CD4-positive, alpha-beta memory T cell (primary cell): ENCODE data around the gene VCX3B. TPM values are rescaled to one million over a fixed set of nuclear protein-coding genes. Genes with fewer than 3 reads are reported as not detected.
"Not testable (repeated sequence)": the region's sequence is repeated elsewhere in the genome, so short reads cannot be mapped to it uniquely, and the experiment has no call there.

Experiments
- CTCF ChIA-PET: fragments of 350-600 bp; sonication (Branson Sonifier 250); formaldehyde crosslinking; loops from one replicate; lab custom pipeline; 2021; ENCODE audit warnings: inconsistent platforms; ENCODE audit not compliant: partially characterized antibody; lab: Charles Lee
- POLR2A ChIA-PET: fragments of 350-600 bp; sonication (Branson Sonifier 250); formaldehyde crosslinking; loops from one replicate; lab custom pipeline; 2021; ENCODE audit not compliant: partially characterized antibody; lab: Charles Lee
- DNase-seq, 5 donors: peaks; one replicate each; pipeline versions ENCODE4 v3.0.0 to v3.0.0-alpha.2; 2020 to 2022; ENCODE audit warnings: mixed read lengths in 1 of 5
- H3K27ac ChIP-seq: one replicate; pipeline ENCODE4 v1.7.0; 2013; ENCODE audit warnings: low read depth, low read length
- H3K27me3 ChIP-seq: 2 replicates; pipeline ENCODE4 v1.7.0; 2013; ENCODE audit warnings: mild to moderate bottlenecking, low read length, moderate library complexity; ENCODE audit not compliant: insufficient read depth
- H3K36me3 ChIP-seq: 2 replicates; pipeline ENCODE4 v1.7.0; 2013; ENCODE audit warnings: mild to moderate bottlenecking, low read length, moderate library complexity; ENCODE audit not compliant: insufficient read depth
- H3K4me1 ChIP-seq: 2 replicates; pipeline ENCODE4 v1.7.0; 2013; ENCODE audit warnings: mild to moderate bottlenecking, low read length, moderate library complexity; ENCODE audit not compliant: insufficient read depth
- H3K4me3 ChIP-seq, 2 donors: one replicate each; pipeline ENCODE4 v1.7.0; 2013; ENCODE audit warnings: low read length in 2 of 2, mild to moderate bottlenecking in 1 of 2
- H3K9me3 ChIP-seq, 2 donors: one replicate each; pipeline ENCODE4 v1.7.0; 2013; ENCODE audit warnings: low read length in 2 of 2, control low read depth in 1 of 2; ENCODE audit not compliant: control insufficient read depth in 1 of 2
- H3K27ac Mint-ChIP-seq, 7 donors: one replicate each; pipeline ENCODE4 v1.8.0; 2020 to 2021; ENCODE audit warnings: mixed read lengths in 7 of 7, mild to moderate bottlenecking in 6 of 7, inconsistent platforms in 3 of 7, moderate library complexity in 3 of 7
- H3K27me3 Mint-ChIP-seq, 2 donors: one replicate each; pipeline ENCODE4 v1.8.0; 2020 to 2021; ENCODE audit warnings: mixed read lengths in 2 of 2
- H3K36me3 Mint-ChIP-seq, 2 donors: one replicate each; pipeline ENCODE4 v1.8.0; 2020 to 2021; ENCODE audit warnings: mixed read lengths in 2 of 2, inconsistent platforms in 1 of 2, mild to moderate bottlenecking in 1 of 2
- H3K4me1 Mint-ChIP-seq, 4 donors: one replicate each; pipeline ENCODE4 v1.8.0; 2020 to 2021; ENCODE audit warnings: mixed read lengths in 4 of 4, mild to moderate bottlenecking in 1 of 4
- H3K4me3 Mint-ChIP-seq, 8 donors: one replicate each; pipeline ENCODE4 v1.8.0; 2020 to 2021; ENCODE audit warnings: mixed read lengths in 8 of 8, mild to moderate bottlenecking in 7 of 8, moderate library complexity in 6 of 8, inconsistent platforms in 3 of 8
- H3K9me3 Mint-ChIP-seq, 8 donors: one replicate each; pipeline ENCODE4 v1.8.0; 2020 to 2021; ENCODE audit warnings: mixed read lengths in 8 of 8, mild to moderate bottlenecking in 5 of 8, inconsistent platforms in 3 of 8, moderate library complexity in 1 of 8
- intact Hi-C: fragments of 100-400 bp; cut with micrococcal nuclease; formaldehyde crosslinking; loops from one replicate; pipeline ENCODE4 v1.15.1; 2023
- polyA plus RNA-seq, 2 donors: library from polyadenylated mRNA; unstranded; fragments of 300-500 nt; fragmentation: Illumina TruSeq; gene quantifications; one replicate each; pipeline ENCODE4 v1.2.3, GENCODE V29; 2021
- total RNA-seq, 2 experiments: library from RNA; stranded (reverse); gene quantifications; one replicate each; pipeline ENCODE4 v1.2.3, GENCODE V29; 2021

Gene VCX3B
- total RNA-seq (not detected), polyA plus RNA-seq (not detected)

DNA sequence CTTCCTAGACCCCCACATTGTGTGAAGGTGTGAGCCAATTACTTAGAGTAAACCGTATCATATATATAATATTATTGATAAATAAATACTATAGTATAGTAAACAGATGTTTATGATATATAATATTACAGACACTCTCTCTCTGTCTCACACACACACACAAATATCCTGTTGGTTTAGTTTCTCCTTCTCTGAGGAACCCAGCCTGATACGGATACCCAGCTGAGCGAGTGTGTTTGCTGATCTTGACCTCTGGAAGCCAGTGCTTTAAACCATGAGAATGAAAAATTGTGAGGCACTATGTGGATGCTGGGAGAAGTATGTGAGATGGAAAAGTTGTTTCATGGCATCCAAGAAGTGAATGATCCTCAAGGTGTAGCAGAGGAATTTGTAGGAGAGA is at the start of gene VCX3B:
Gene VCX3B (plus strand): TSS at position 301 of the 400 bp plus-strand sequence. CDS start 621 bp downstream, outside the sequence.
- H3K4me3 ChIP-seq, H3K27me3 Mint-ChIP-seq, H3K27ac ChIP-seq, H3K4me1 Mint-ChIP-seq, CTCF ChIA-PET, H3K27ac Mint-ChIP-seq, H3K27me3 ChIP-seq, H3K36me3 ChIP-seq, H3K9me3 ChIP-seq, H3K4me1 ChIP-seq, H3K36me3 Mint-ChIP-seq, DNase-seq, H3K4me3 Mint-ChIP-seq, intact Hi-C loops, POLR2A ChIA-PET: not testable (repeated sequence)
- peaks cover 0 to 13% (median 3%) of the 10 kb centered on the region in 8 donors for H3K9me3 Mint-ChIP-seq

DNA sequence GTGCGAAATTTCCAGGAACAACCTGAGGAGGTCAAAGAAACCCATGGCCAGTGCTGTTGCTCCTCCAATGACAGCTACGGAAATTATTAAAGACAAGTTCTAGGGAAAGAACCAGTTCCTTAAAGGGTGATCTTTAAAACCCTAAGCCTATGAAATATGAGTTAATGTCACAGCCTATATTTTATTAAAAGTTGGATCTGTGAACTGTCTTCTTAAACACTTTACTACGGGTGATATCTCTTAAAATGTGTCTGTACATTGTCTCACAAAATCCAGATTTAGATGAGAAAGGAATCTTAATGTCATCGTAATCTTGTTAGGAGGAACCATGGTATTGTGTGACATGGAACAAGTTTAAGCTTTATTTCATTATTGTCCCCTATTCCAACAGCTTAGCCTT is 46.3 kb upstream of the VCX3B start:
- no peak for DNase-seq
- Mint-ChIP-seq H3K9me3 (peaks cover 0 to 24% (median 5%) of the 10 kb centered on the region in 8 donors), H3K27me3 (no peaks in the 10 kb centered on the region), H3K27ac (no peak overlapping the region), H3K4me3 (no peak overlapping the region), H3K4me1 (no peaks in the 10 kb centered on the region), H3K36me3 (no peaks in the 10 kb centered on the region)
- no peak overlapping the region for H3K4me3 ChIP-seq
- no peaks in the 10 kb centered on the region for H3K27me3 ChIP-seq
- no peaks in the 10 kb centered on the region for H3K9me3 ChIP-seq
- ChIA-PET CTCF (no interaction called here), POLR2A (no interaction called here)
- H3K36me3 ChIP-seq: no peaks in the 10 kb centered on the region
- no peak overlapping the region for H3K27ac ChIP-seq
- intact Hi-C loops: no loop called here
- no peaks in the 10 kb centered on the region for H3K4me1 ChIP-seq

- Histone ChIP-seq H3K27me3 (no peaks in the 10 kb centered on the region), H3K36me3 (no peaks in the 10 kb centered on the region), H3K9me3 (no peaks in the 10 kb centered on the region), H3K4me1 (no peaks in the 10 kb centered on the region), H3K27ac (no peak overlapping the region), H3K4me3 (no peak overlapping the region)
- POLR2A ChIA-PET: no interaction called here
- DNase-seq: no peak
- intact Hi-C loops: no loop called here
- no peak overlapping the region for H3K27ac Mint-ChIP-seq
- CTCF ChIA-PET: no interaction called here
- no peak overlapping the region for H3K4me3 Mint-ChIP-seq
- no peaks in the 10 kb centered on the region for H3K36me3 Mint-ChIP-seq
- no peaks in the 10 kb centered on the region for H3K4me1 Mint-ChIP-seq
- H3K27me3 Mint-ChIP-seq: no peaks in the 10 kb centered on the region
- H3K9me3 Mint-ChIP-seq: peaks cover 0 to 17% (median 3%) of the 10 kb centered on the region in 8 donors
Measured at GRCh38 chrX:8424912-8425311, 39.7 kb upstream of the VCX3B start.

GRCh38 chrX:8429692-8430249 is 34.9 kb upstream of the VCX3B start:
- no peaks in the 10 kb centered on the region for H3K36me3 Mint-ChIP-seq
- no peak for DNase-seq
- no peaks in the 10 kb centered on the region for H3K4me1 Mint-ChIP-seq
- POLR2A ChIA-PET: no interaction called here
- H3K9me3 ChIP-seq: no peaks in the 10 kb centered on the region
- peaks cover 0 to 16% (median 3%) of the 10 kb centered on the region in 8 donors for H3K9me3 Mint-ChIP-seq
- no peaks in the 10 kb centered on the region for H3K4me1 ChIP-seq
- H3K4me3 ChIP-seq: no peak overlapping the region
- CTCF ChIA-PET: no interaction called here
- H3K27ac ChIP-seq: no peak overlapping the region
- H3K27ac Mint-ChIP-seq: no peak overlapping the region
- H3K27me3 ChIP-seq: no peaks in the 10 kb centered on the region
- H3K36me3 ChIP-seq: no peaks in the 10 kb centered on the region
- no peak overlapping the region for H3K4me3 Mint-ChIP-seq
- no peaks in the 10 kb centered on the region for H3K27me3 Mint-ChIP-seq
- intact Hi-C loops: no loop called here

- H3K4me1 Mint-ChIP-seq: no peaks in the 10 kb centered on the region
- no peaks in the 10 kb centered on the region for H3K36me3 ChIP-seq
- no peaks in the 10 kb centered on the region for H3K9me3 ChIP-seq
- no peak overlapping the region for H3K4me3 Mint-ChIP-seq
- intact Hi-C loops: no loop called here
- H3K36me3 Mint-ChIP-seq: no peaks in the 10 kb centered on the region
- CTCF ChIA-PET: no interaction called here
- DNase-seq: no peak
- no peaks in the 10 kb centered on the region for H3K27me3 Mint-ChIP-seq
- no peaks in the 10 kb centered on the region for H3K4me1 ChIP-seq
- H3K27ac Mint-ChIP-seq: no peak overlapping the region
- H3K27ac ChIP-seq: no peak overlapping the region
- no peak overlapping the region for H3K4me3 ChIP-seq
- H3K9me3 Mint-ChIP-seq: peaks cover 0 to 12% (median 3%) of the 10 kb centered on the region in 8 donors
- POLR2A ChIA-PET: no interaction called here
- H3K27me3 ChIP-seq: no peaks in the 10 kb centered on the region
Measured at GRCh38 chrX:8430444-8430843, 34.2 kb upstream of the VCX3B start.

DNA sequence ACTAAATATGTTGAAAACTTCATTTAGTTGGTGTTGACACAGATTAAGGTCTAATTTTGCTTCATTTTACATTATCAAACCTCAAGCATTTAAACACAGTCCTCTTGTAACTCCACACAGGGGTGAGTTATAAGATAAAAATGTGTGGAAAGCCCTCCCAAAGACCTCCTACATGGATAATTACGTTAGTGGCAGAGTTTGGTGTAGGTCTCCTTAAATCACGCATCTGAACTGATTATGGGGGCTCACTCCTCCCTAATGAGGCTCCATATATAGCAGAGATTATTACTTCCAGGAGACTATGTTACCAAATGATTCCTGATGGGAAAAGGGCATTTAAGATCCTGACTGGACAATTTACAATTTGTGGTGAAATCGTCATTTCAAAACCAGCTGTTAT is 32.2 kb upstream of the VCX3B start:
- peaks cover 0 to 14% (median 4%) of the 10 kb centered on the region in 8 donors for H3K9me3 Mint-ChIP-seq
- no peak for DNase-seq
- no peak overlapping the region for H3K27ac ChIP-seq
- H3K4me1 ChIP-seq: no peaks in the 10 kb centered on the region
- intact Hi-C loops: no loop called here
- no peak overlapping the region for H3K27ac Mint-ChIP-seq
- H3K36me3 ChIP-seq: no peaks in the 10 kb centered on the region
- H3K27me3 ChIP-seq: no peaks in the 10 kb centered on the region
- H3K36me3 Mint-ChIP-seq: no peaks in the 10 kb centered on the region
- ChIA-PET POLR2A (no interaction called here), CTCF (no interaction called here)
- H3K27me3 Mint-ChIP-seq: no peaks in the 10 kb centered on the region
- no peaks in the 10 kb centered on the region for H3K4me1 Mint-ChIP-seq
- H3K4me3 Mint-ChIP-seq: no peak overlapping the region
- H3K9me3 ChIP-seq: no peaks in the 10 kb centered on the region
- H3K4me3 ChIP-seq: no peak overlapping the region

- Histone ChIP-seq H3K27me3 (no peaks in the 10 kb centered on the region), H3K4me3 (no peak overlapping the region), H3K4me1 (no peaks in the 10 kb centered on the region), H3K9me3 (no peaks in the 10 kb centered on the region), H3K36me3 (no peaks in the 10 kb centered on the region), H3K27ac (no peak overlapping the region)
- no peak for DNase-seq
- intact Hi-C loops: no loop called here
- H3K4me1 Mint-ChIP-seq: no peaks in the 10 kb centered on the region
- no peak overlapping the region for H3K27ac Mint-ChIP-seq
- no peaks in the 10 kb centered on the region for H3K36me3 Mint-ChIP-seq
- H3K9me3 Mint-ChIP-seq: peaks cover 0 to 13% (median 3%) of the 10 kb centered on the region in 8 donors
- CTCF ChIA-PET: no interaction called here
- no peak overlapping the region for H3K4me3 Mint-ChIP-seq
- POLR2A ChIA-PET: no interaction called here
- no peaks in the 10 kb centered on the region for H3K27me3 Mint-ChIP-seq
Measured at GRCh38 chrX:8433109-8434062, 31.2 kb upstream of the VCX3B start.
